GM19397 (cell line): Measurements from ENCODE around the gene HMCN2.
"Not testable (repeated sequence)": the region's sequence is repeated elsewhere in the genome, so short reads cannot be mapped to it uniquely, and the experiment has no call there.

ENCODE experiments used
- ATAC-seq: cut with Tn5 transposase; IDR thresholded peaks from one replicate; pipeline ENCODE4 v1.9.1; 2021; ENCODE audit warnings: mild to moderate bottlenecking, moderate library complexity; ENCODE audit not compliant: unreplicated experiment

The HMCN2 gene

GRCh38 chr9:130382636-130383349, 117.2 kb downstream of the HMCN2 start:
- ATAC-seq = no peak

DNA sequence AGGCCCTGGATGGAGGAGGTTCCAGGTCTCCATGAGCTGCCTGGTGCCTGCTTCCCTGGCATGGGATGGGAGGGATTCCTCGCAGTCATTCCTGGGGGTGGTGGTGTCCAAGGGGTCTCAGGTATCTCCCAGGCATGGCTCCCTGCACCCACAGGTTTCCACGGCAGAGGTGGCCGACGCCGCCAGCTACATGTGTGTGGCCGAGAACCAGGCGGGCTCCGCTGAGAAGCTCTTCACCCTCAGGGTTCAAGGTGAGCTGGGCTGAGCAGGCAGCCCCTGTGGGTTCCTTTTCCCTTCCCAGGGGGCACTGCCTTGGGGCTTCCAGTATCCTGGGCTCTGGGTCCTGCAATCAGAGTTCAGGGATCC, 117.8 kb downstream of the HMCN2 start:
- no peak for ATAC-seq

DNA sequence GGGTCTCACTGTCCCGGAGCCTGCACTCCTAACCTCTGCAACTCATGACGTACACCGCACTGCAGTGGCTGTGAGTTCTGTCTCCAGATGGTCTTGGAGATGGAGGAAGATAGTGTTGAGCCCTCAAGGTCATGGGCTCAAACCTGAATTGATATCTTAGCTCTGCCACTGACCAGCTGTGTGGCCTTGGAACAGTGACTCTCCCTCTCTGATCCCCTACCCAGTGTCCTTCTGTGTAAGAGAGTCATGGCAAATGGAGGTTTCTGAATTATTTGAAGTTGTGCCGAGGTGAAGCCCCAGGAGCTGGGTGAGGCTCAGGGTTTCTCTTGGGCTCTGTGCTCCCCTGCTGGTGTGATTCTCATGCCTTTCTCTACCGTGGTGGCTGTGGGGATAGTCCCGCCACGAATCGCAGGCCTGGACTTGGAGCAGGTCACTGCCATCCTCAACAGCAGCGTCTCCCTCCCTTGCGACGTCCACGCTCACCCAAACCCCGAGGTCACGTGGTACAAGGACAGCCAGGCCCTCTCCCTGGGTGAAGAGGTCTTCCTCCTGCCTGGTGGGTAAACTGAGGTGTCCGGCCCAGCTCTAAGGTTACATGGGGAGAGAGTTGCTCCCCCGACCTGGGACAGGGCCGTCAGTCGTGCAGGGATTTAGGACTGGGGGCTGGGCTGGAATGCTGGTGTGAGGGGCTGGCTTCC, 118.6 kb downstream of the HMCN2 start:
- no peak for ATAC-seq

DNA sequence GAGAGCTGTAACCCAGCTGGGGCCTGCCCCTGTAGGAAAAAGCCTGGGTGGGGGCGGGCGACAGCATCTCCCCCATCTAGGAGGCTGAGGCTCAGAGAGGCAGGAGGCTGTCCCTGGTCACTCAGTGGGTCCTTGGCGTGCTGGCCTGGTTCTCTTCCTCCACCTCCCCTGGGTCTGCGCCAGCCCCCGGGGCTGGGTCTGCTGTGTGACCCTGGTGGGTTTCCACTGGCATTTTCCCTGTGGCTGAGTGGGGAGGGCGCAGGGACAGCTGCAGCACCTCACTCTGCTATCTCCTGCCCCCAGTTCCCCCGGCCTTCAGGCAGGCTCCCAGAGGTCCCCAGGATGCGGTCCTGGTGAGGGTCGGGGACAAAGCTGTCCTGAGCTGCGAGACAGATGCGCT, 119.7 kb downstream of the HMCN2 start:
- ATAC-seq = no peak

GRCh38 chr9:130387398-130387797, 121.8 kb downstream of the HMCN2 start:
- ATAC-seq = no peak

DNA sequence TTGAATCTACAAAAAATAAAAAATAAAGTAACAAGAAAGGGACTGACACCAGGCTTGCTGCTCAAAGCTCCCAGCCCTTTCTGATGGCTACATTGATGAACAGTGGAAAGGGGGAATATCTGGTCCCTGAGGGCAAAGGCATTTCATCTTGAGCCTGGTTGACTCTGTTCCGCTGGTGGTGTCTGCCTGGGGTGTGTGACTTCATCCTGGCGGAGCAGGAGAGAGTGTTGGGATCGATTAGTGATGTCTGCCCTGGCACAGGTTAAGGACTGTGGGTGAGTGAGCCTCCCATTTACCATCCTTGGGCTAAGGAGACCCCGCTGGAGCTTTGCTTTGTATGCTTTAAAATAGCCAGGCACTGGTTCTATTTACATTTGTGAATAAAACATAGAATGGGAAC, 122.3 kb downstream of the HMCN2 start:
- no peak for ATAC-seq

GRCh38 chr9:130390390-130390789, 124.8 kb downstream of the HMCN2 start:
- no peak for ATAC-seq

GRCh38 chr9:130390986-130391385, 125.4 kb downstream of the HMCN2 start:
- no peak for ATAC-seq

DNA sequence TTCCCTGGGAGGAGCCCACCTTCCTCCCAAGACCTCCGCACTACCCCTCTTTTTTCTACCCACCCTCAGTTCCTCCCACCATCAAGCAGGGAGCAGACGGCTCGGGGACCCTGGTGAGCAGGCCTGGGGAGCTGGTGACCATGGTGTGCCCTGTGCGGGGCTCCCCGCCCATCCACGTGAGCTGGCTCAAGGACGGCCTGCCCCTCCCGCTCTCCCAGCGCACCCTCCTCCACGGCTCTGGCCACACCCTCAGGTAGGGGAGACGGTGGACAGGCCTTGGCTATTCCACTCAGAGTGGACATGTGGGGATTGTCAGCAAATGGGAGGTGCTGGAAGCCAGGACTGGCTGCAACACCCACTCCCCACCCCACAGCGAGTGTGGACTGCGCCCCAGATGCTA, 126.3 kb downstream of the HMCN2 start:
- no peak for ATAC-seq

DNA sequence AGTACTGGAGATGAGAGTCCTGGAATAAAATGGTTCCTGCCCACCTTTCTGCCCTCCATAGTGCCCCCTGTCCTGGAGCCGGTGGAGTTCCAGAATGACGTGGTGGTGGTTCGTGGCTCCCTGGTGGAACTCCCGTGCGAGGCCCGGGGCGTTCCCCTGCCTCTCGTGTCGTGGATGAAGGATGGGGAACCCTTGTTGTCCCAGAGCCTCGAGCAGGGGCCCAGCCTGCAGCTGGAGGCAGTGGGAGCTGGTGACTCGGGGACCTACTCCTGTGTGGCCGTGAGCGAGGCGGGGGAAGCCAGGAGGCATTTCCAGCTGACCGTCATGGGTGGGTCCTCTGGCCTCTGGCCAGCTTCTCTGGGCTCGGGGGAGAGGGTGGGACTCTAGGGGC, 128.1 kb downstream of the HMCN2 start:
- no peak for ATAC-seq

- no peak for ATAC-seq
These were observed 128.8 kb downstream of the HMCN2 start for GRCh38 chr9:130394320-130394719.

DNA sequence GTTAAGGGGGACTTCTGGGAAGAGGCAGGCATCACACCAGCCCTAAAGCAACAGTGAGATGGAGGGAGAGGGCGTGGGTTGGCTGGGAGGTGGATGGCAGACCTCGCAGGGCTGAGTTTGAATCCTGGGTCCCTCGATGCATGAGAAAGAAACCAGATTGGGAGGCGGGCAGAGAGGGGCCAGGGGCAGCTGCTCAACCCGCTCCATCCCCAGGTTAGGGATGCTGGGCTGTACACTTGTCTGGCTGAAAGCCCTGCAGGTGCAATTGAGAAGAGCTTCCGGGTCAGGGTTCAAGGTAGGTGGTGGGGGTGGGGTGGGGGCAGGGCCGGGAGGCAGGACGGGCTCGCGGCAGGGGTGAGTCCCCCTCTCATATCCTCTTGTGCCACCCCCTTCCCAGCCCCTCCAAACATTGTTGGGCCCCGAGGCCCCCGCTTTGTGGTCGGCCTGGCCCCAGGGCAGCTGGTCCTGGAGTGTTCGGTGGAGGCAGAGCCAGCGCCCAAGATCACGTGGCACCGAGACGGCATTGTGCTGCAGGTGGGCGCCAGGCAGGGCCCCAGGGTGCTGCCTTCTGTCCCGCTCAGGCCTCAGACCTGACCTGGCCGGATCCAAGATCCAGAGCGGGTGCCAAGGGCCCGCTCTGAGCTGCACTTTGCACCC, 129.4 kb downstream of the HMCN2 start:
- ATAC-seq = no peak

DNA sequence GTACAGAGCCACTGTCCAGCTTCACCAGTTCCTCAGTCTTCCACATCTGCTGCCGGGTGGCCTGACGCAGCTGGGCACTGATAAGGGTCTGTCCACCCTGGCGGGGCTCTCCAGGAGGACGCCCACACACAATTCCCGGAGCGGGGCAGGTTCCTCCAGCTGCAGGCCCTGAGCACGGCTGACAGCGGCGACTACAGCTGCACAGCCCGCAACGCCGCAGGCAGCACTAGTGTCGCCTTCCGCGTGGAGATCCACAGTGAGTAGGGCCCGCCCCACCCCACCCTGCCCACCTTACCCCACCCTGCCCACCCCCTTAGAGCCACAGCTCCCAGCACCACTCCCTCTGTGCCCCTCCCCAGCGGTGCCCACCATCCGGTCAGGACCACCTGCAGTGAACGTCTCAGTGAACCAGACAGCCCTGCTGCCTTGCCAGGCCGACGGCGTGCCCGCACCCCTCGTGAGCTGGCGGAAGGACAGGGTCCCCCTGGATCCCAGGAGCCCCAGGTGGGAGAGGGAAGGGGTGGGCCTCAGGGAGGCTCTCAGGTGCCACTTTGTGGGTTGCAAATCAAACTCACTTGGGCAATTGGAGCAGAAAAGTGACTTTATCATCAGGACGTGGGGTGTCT, 130.4 kb downstream of the HMCN2 start:
- ATAC-seq = no peak

- no peak for ATAC-seq
These were observed 131.0 kb downstream of the HMCN2 start for GRCh38 chr9:130396581-130396980.

- ATAC-seq = no peak
These were observed 133.1 kb downstream of the HMCN2 start for GRCh38 chr9:130398487-130399240.

DNA sequence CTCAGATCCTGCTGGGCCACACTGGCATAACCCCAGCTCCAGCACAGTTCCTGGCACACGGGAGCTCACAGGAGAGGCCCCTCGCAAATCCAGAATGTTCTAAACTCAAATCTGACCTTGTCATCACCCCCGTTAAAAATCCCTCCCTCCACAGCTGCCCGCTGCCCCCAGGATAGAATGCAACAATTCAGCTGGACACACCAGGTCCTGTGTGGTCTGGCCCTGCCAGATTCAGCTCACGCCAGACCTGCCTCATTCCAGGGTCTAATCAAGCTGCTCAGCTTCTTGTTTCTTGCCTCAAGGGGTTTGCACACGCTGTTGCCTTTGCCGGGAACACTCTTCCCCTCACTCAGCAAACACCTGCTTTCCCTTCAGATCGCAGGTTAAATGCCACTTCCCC, 134.2 kb downstream of the HMCN2 start:
- no peak for ATAC-seq

DNA sequence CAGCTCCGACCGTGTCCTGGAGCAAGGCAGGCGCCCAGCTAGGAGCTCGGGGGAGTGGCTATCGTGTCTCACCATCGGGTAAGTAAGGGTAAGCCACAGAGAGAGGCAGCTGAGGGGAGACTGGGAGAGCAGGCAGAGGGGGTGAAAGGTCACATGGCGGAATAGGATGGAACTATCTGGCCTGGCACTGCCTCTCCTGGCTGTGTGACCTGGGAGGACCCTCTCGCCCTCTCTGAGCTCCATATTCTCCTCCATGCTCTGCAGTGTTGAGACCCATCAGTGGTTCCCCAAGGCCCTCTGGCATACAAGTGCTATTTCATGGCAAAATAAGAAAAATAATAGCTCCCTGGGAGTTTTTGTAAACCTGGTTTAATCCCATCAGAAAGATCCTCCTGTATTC, 135.3 kb downstream of the HMCN2 start:
- no peak for ATAC-seq

DNA sequence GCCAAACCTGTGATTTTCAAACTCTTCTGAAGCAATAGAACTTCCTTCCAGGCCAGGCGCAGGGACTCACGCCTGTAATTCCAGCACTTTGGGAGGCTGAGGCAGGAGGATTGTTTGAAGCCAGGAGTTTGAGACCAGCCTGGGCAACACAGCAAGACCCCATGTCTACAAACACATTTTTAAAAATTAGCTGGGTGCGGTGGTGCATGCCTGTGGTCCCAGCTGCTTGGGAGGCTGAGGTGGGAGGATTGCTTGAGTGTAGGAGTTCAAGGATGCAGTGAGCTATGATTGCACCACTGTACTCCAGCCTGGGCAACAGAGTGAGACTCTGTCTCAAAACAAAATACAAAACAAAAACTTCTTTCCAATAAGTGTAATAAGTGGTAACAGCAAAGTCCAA, 136.2 kb downstream of the HMCN2 start:
- ATAC-seq = not testable (repeated sequence)

DNA sequence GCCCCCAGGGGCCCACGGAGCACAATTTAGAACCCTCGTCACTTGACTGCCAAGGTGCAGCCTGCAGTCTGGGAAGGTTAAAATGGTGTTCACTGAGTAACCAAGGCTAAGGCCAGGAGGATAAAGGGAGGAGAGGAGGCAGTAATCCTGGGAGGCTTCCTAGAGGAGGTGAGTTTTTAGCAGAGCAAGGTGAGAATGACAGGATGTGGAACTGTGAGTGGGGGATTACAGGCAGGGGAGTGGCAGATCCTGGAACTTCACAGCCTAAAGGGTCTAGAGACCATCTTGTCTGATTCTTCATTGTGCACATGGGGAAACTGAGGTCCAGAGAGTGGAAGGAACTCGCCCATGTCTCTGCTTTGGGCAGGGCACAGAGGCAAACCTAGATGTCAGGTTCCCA, 136.7 kb downstream of the HMCN2 start:
- ATAC-seq = no peak

DNA sequence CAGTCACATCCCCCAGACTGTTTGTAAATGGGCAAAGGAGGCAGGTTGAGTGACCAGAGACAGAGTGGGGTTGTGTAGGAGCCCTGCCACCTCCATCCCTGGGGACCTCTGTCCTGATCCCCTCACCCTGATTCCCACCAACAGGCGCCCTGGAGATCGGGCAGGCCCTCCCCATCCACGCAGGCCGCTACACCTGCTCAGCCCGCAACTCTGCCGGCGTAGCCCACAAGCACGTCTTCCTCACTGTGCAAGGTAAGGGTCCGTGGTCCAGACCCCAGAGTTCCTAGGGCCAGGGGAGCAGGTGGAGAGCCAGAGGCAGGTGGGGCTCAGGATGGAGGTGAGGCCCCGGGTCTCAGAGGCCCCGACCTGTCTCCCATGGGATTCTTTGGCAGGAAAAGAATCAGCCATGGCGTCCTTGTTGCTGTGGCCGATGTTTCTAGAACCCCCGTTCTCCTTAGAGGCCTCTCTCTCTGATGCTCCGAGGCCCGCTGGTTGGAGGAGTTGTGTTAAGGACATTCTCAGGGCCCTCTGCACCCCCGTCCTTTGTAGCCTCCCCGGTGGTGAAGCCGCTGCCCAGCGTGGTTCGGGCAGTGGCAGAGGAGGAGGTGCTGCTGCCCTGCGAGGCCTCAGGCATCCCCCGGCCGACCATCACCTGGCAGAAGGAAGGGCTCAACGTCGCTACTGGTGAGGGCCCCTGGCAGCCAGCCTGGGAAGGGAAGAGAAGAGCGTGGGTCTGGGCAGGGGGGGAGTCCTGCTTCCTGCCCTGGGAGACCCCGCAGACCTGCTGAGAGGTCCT, 137.3 kb downstream of the HMCN2 start:
- no peak for ATAC-seq
